Trophoblast cell (in vitro differentiated cells and primary cell): ENCODE results near the gene GRM8.
"Not testable (repeated sequence)": the region's sequence is repeated elsewhere in the genome, so short reads cannot be mapped to it uniquely, and the experiment has no call there.

ENCODE experiments used
- DNase-seq, 2 donors: peaks; one replicate each; pipeline ENCODE4 v3.0.0-alpha.2; 2016
- H2AFZ ChIP-seq: 2 replicates; pipeline ENCODE4 v1.6.1; 2013; ENCODE audit warnings: low read length, moderate library complexity, mild to moderate bottlenecking; ENCODE audit not compliant: insufficient read depth, poor library complexity
- H2AK5ac ChIP-seq: 2 replicates; pipeline ENCODE4 v1.6.1; 2013; ENCODE audit warnings: mild to moderate bottlenecking, low read length
- H2BK120ac ChIP-seq: 2 replicates; pipeline ENCODE4 v1.6.1; 2013; ENCODE audit warnings: low read length, mild to moderate bottlenecking, moderate library complexity; ENCODE audit not compliant: insufficient read depth, poor library complexity
- H2BK12ac ChIP-seq: 2 replicates; pipeline ENCODE4 v1.6.1; 2013; ENCODE audit warnings: mild to moderate bottlenecking, low read length, moderate library complexity
- H2BK5ac ChIP-seq: 2 replicates; pipeline ENCODE4 v1.6.1; 2013; ENCODE audit warnings: low read length, low read depth, moderate library complexity, mild to moderate bottlenecking; ENCODE audit not compliant: poor library complexity
- H3K14ac ChIP-seq: 2 replicates; pipeline ENCODE4 v1.6.1; 2013; ENCODE audit warnings: mild to moderate bottlenecking, low read length
- H3K18ac ChIP-seq: 2 replicates; pipeline ENCODE4 v1.6.1; 2013; ENCODE audit warnings: mild to moderate bottlenecking, low read length
- H3K23ac ChIP-seq: 2 replicates; pipeline ENCODE4 v1.6.1; 2013; ENCODE audit warnings: low read length
- H3K27ac ChIP-seq: 2 replicates; pipeline ENCODE4 v1.5.1; 2013; ENCODE audit warnings: low read depth, mild to moderate bottlenecking, inconsistent platforms, low read length, moderate library complexity
- H3K27me3 ChIP-seq: 2 replicates; pipeline ENCODE4 v1.6.1; 2013; ENCODE audit warnings: inconsistent platforms, mild to moderate bottlenecking, low read length, moderate library complexity; ENCODE audit not compliant: insufficient read depth
- H3K36me3 ChIP-seq, 2 experiments: 1 replicate in 1 of 2; 2 replicates in 1 of 2; pipeline ENCODE4 v1.6.1; 2013; ENCODE audit warnings: low read length in 2 of 2, mild to moderate bottlenecking in 2 of 2, moderate library complexity in 1 of 2; ENCODE audit not compliant: insufficient read depth in 2 of 2, control insufficient read depth in 1 of 2
- H3K4ac ChIP-seq: 2 replicates; pipeline ENCODE4 v1.6.1; 2013; ENCODE audit warnings: low read depth, mild to moderate bottlenecking, low read length, moderate library complexity
- H3K4me1 ChIP-seq, 2 experiments: 1 replicate in 1 of 2; 2 replicates in 1 of 2; pipeline ENCODE4 v1.6.1; 2013; ENCODE audit warnings: low read length in 2 of 2, mild to moderate bottlenecking in 2 of 2, moderate library complexity in 1 of 2; ENCODE audit not compliant: insufficient read depth in 2 of 2, control insufficient read depth in 1 of 2
- H3K4me2 ChIP-seq: 2 replicates; pipeline ENCODE4 v1.6.1; 2013; ENCODE audit warnings: inconsistent platforms, mild to moderate bottlenecking, low read length, moderate library complexity
- H3K4me3 ChIP-seq: 2 replicates; pipeline ENCODE4 v1.5.1; 2013; ENCODE audit warnings: mild to moderate bottlenecking, low read depth, low read length, inconsistent platforms
- H3K79me1 ChIP-seq: one replicate; pipeline ENCODE4 v1.6.1; 2013; ENCODE audit warnings: low read length
- H3K79me2 ChIP-seq: 2 replicates; pipeline ENCODE4 v1.6.1; 2013; ENCODE audit warnings: low read length, mild to moderate bottlenecking; ENCODE audit not compliant: control insufficient read depth, insufficient read depth, poor library complexity
- H3K9ac ChIP-seq: 2 replicates; pipeline ENCODE4 v1.6.1; 2013; ENCODE audit warnings: mild to moderate bottlenecking, low read length
- H3K9me3 ChIP-seq: 2 replicates; pipeline ENCODE4 v1.6.1; 2013; ENCODE audit warnings: low read depth, mild to moderate bottlenecking, control low read depth, inconsistent platforms, low read length; ENCODE audit not compliant: insufficient read depth
- H4K12ac ChIP-seq: 2 replicates; pipeline ENCODE4 v1.6.1; 2013; ENCODE audit warnings: low read depth, mild to moderate bottlenecking, low read length, moderate library complexity
- H4K8ac ChIP-seq: 2 replicates; pipeline ENCODE4 v1.6.1; 2013; ENCODE audit warnings: low read depth, mild to moderate bottlenecking, low read length, moderate library complexity
- H4K91ac ChIP-seq: one replicate; pipeline ENCODE4 v1.6.1; 2013; ENCODE audit warnings: low read depth, mild to moderate bottlenecking, low read length, moderate library complexity
- WGBS: extraction: QIAGEN DNeasy Blood & Tissue Kit; methylation state at CpG from one replicate; pipeline ENCODE4 v1.1.7; 2013; ENCODE audit warnings: missing lambda C conversion rate; ENCODE audit not compliant: insufficient read length, insufficient coverage; ENCODE audit errors: extremely low coverage; 5-methylcytosine and 5-hydroxymethylcytosine counted together

The GRM8 gene

GRCh38 chr7:126668762-126669161 is 584.0 kb downstream of the GRM8 start:
- H3K4ac ChIP-seq, H3K23ac ChIP-seq, H3K4me1 ChIP-seq, H3K27me3 ChIP-seq, H3K4me3 ChIP-seq, H2BK12ac ChIP-seq, H4K91ac ChIP-seq, H3K18ac ChIP-seq, H3K4me2 ChIP-seq, H2BK120ac ChIP-seq, H3K79me1 ChIP-seq, H3K9me3 ChIP-seq, H3K79me2 ChIP-seq, H2BK5ac ChIP-seq, H3K27ac ChIP-seq, H2AK5ac ChIP-seq, H4K8ac ChIP-seq, H2AFZ ChIP-seq, H3K36me3 ChIP-seq, H3K14ac ChIP-seq, DNase-seq, H4K12ac ChIP-seq, H3K9ac ChIP-seq: not testable (repeated sequence)
- no CpG with 5 or more reads among the region's 1 CpG for WGBS

DNA sequence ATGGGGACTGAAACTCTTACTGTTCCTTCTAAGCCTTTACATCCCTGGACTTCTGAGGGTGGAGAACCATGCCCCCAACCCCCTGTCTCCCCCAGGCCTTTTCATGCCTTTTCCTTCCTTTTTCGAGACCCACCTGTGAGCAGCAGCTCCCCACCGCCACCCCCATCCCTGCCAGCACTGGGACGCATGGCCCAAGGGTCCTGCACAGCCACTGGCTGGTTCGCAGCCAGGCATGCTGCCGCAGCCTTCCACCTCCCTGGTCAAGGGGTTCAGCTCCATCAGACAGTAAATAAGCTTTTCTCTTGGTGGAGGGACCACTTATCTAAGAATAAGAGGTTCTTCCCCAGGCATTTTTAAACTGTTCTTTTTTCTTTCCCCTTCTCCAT is 584.4 kb downstream of the GRM8 start:
- H3K9ac ChIP-seq = no peak overlapping the region
- H3K4me3 ChIP-seq = no peak overlapping the region
- H2AFZ ChIP-seq = no peak overlapping the region
- no peak overlapping the region for H3K18ac ChIP-seq
- no peak overlapping the region for H3K14ac ChIP-seq
- H3K27ac ChIP-seq = no peak overlapping the region
- no peaks in the 10 kb centered on the region for H3K4me1 ChIP-seq
- H3K4ac ChIP-seq = no peak overlapping the region
- no peaks in the 10 kb centered on the region for H3K36me3 ChIP-seq
- H2BK120ac ChIP-seq = no peak overlapping the region
- no peak overlapping the region for H3K23ac ChIP-seq
- H3K27me3 ChIP-seq = no peaks in the 10 kb centered on the region
- no peak overlapping the region for H3K4me2 ChIP-seq
- no peak overlapping the region for H2BK5ac ChIP-seq
- no peak overlapping the region for H4K12ac ChIP-seq
- H3K79me2 ChIP-seq = no peaks in the 10 kb centered on the region
- H3K79me1 ChIP-seq = no peaks in the 10 kb centered on the region
- no CpG with 5 or more reads among the region's 5 CpGs for WGBS
- no peak overlapping the region for H4K91ac ChIP-seq
- no peak for DNase-seq
- H4K8ac ChIP-seq = no peak overlapping the region
- H2AK5ac ChIP-seq = no peak overlapping the region
- H3K9me3 ChIP-seq = peaks cover 2% of the 10 kb centered on the region
- no peak overlapping the region for H2BK12ac ChIP-seq

DNA sequence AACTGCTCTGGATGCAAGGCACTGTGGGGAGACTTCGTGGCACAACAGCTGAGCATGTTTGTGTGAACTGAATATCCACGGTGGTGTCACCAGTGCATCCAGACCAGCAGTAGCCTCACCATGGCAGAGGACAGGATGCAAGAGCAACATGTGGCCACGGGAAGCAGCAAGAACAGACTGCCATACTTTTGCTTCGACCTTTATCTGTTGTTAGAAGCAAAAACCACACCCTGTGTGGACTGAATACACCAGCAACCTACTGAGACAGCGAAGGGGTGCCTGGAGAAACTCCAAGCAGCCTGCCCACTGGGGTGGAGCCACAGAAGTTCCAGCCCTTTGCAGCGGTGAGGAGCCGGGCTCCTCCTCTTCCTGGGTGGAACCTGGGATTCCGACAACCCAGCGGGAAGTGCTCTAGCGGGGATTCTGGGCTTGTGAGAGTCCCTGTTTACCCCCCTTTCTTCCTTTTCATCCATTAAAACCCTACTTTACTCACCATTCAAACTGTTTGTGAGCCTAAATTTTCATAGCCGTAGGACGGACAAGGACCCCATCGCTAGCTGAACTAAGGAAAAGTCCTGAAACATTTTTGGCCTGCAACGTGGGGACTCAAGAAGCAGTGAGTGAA is 584.9 kb downstream of the GRM8 start:
- Histone ChIP-seq H4K91ac (no peak overlapping the region), H3K9ac (no peak overlapping the region), H3K4ac (no peak overlapping the region), H3K27me3 (no peaks in the 10 kb centered on the region), H2AK5ac (no peak overlapping the region), H3K23ac (no peak overlapping the region), H2AFZ (no peak overlapping the region), H3K36me3 (no peaks in the 10 kb centered on the region), H4K8ac (no peak overlapping the region), H4K12ac (no peak overlapping the region), H2BK12ac (no peak overlapping the region), H3K4me2 (no peak overlapping the region), H3K27ac (no peak overlapping the region), H3K9me3 (peaks cover 2% of the 10 kb centered on the region), H3K18ac (no peak overlapping the region), H2BK120ac (no peak overlapping the region), H3K4me3 (no peak overlapping the region), H3K4me1 (no peaks in the 10 kb centered on the region), H3K79me1 (no peaks in the 10 kb centered on the region), H2BK5ac (no peak overlapping the region), H3K79me2 (no peaks in the 10 kb centered on the region), H3K14ac (no peak overlapping the region)
- no CpG with 5 or more reads among the region's 14 CpGs for WGBS
- no peak for DNase-seq

DNA sequence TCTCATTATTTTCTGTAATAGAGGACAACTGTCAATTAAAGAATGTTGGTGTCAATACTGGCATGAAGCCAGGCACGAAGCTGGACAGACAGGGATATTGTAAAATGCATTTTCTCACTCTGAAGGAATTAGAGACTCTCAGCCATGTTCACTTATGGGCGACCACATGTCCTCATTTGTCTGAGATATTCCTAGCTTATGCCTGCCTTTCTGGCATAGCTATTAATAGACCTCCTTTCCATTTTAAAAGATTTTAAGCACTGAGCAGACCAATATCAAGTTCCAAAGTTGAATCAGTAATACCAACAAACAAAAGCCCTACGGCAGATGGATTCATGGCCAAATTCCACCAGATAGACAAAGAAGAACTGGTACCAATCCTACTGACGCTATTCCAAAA is 589.9 kb downstream of the GRM8 start:
- Histone ChIP-seq H3K27ac (no peak overlapping the region), H2AK5ac (no peak overlapping the region)

More for the DNA sequence above, 589.9 kb downstream of the GRM8 start:
- H3K18ac ChIP-seq = no peak overlapping the region
- no peak for DNase-seq
- no peaks in the 10 kb centered on the region for H3K4me1 ChIP-seq
- no peak overlapping the region for H2BK5ac ChIP-seq
- no peak overlapping the region for H4K8ac ChIP-seq
- H2BK120ac ChIP-seq = no peak overlapping the region
- H3K9me3 ChIP-seq = no peaks in the 10 kb centered on the region
- no peaks in the 10 kb centered on the region for H3K36me3 ChIP-seq
- WGBS = no CpG with 5 or more reads among the region's 4 CpGs
- H3K79me1 ChIP-seq = no peaks in the 10 kb centered on the region
- no peaks in the 10 kb centered on the region for H3K27me3 ChIP-seq
- no peak overlapping the region for H2AFZ ChIP-seq
- H4K12ac ChIP-seq = no peak overlapping the region
- H2BK12ac ChIP-seq = no peak overlapping the region
- H4K91ac ChIP-seq = no peak overlapping the region
- no peak overlapping the region for H3K4me2 ChIP-seq
- H3K4me3 ChIP-seq = no peak overlapping the region
- no peaks in the 10 kb centered on the region for H3K79me2 ChIP-seq
- no peak overlapping the region for H3K9ac ChIP-seq
- H3K23ac ChIP-seq = no peak overlapping the region
- no peak overlapping the region for H3K4ac ChIP-seq
- no peak overlapping the region for H3K14ac ChIP-seq
